LNCaP clone FGC (cell line): ENCODE results near the gene TMEM132E.

Experiments
- DNase-seq: peaks from one replicate; pipeline ENCODE4 v3.0.0-alpha.2; 2011; ENCODE audit warnings: low read depth
- H3K4me3 ChIP-seq: 2 replicates; pipeline ENCODE4 v1.5.1; 2011; ENCODE audit warnings: mild to moderate bottlenecking, low read depth, low read length, control low read depth
- CTCF ChIP-seq: IDR thresholded peaks from 2 replicates; pipeline ENCODE4 v1.5.1; 2012; ENCODE audit warnings: mild to moderate bottlenecking; ENCODE audit not compliant: control insufficient read depth, insufficient read depth; ENCODE audit errors: extremely low read depth

Gene TMEM132E

GRCh38 chr17:34601416-34601815 is 22.0 kb downstream of the TMEM132E start:
- TF ChIP-seq CTCF: no peak
- DNase-seq: no peak
- no peak overlapping the region for H3K4me3 ChIP-seq

GRCh38 chr17:34603974-34604373 is 24.6 kb downstream of the TMEM132E start:
- no peak overlapping the region for H3K4me3 ChIP-seq
- no peak for TF ChIP-seq CTCF
- no peak for DNase-seq

- TF ChIP-seq CTCF: no peak
- H3K4me3 ChIP-seq: no peak overlapping the region
- DNase-seq: no peak
Measured at GRCh38 chr17:34606763-34607162, 27.4 kb downstream of the TMEM132E start.

GRCh38 chr17:34607917-34608316 is 28.5 kb downstream of the TMEM132E start:
- no peak overlapping the region for H3K4me3 ChIP-seq
- TF ChIP-seq CTCF: no peak
- DNase-seq: no peak

GRCh38 chr17:34609210-34609609 is 29.8 kb downstream of the TMEM132E start:
- TF ChIP-seq CTCF: no peak
- no peak overlapping the region for H3K4me3 ChIP-seq
- no peak for DNase-seq

- DNase-seq: no peak
- TF ChIP-seq CTCF: no peak
- H3K4me3 ChIP-seq: no peak overlapping the region
Measured at GRCh38 chr17:34610039-34610438, 30.7 kb downstream of the TMEM132E start.

- no peak for TF ChIP-seq CTCF
- no peak for DNase-seq
- H3K4me3 ChIP-seq: no peak overlapping the region
Measured at GRCh38 chr17:34610506-34610905, 31.1 kb downstream of the TMEM132E start.
